ENCODE results near the gene OR51B4. TPM values are rescaled to one million over a fixed set of nuclear protein-coding genes. Genes with fewer than 3 reads are reported as not detected.

Gene OR51B4
- not detected in 2 replicates for total RNA-seq (2014; rRNA removed; shearing (Covaris generic))
- polyA plus RNA-seq (2016; fragmentation: Nextera tagmentation; extraction: Ambion mirVana): not detected in 2 replicates

- Histone ChIP-seq H3K9me2 (ENCODE audit: insufficient read depth) (no peaks in the 10 kb centered on the region), H3K4me1 (ENCODE audit: insufficient read depth) (peaks cover 28% of the 10 kb centered on the region), H3K4me2 (ENCODE audit: unreplicated experiment) (no peak within 1 kb of the TSS), H4K20me1 (ENCODE audit: insufficient read depth) (no peaks in the 10 kb centered on the region), H3K9ac (no peak within 1 kb of the TSS), H2AFZ (no peak within 1 kb of the TSS), H3K9me3 (ENCODE audit: low read depth) (no peaks in the 10 kb centered on the region), H3K27me3 (replicated peaks; ENCODE audit: insufficient read depth) (no peaks in the 10 kb centered on the region), H3K27ac (no peak within 1 kb of the TSS), H3F3A (ENCODE audit: insufficient read depth) (0 out of 2 replicates have a peak, but pooled peaks cover 20% of the 10 kb centered on the region), H3K4me3 (no peak within 1 kb of the TSS), H3K36me3 (ENCODE audit: low read depth) (no peaks in the 10 kb centered on the region), H3K79me2 (ENCODE audit: insufficient read depth) (no peaks in the 10 kb centered on the region)
- TF ChIP-seq EZH2phosphoT487 (IDR thresholded peaks at IDR 0.05; ENCODE audit: insufficient read depth, low read depth) (no peak), EZH2 (IDR thresholded peaks at IDR 0.05; ENCODE audit: insufficient read depth, poor library complexity, severe bottlenecking) (no peak)
- in situ Hi-C loops (cut with MboI): no loop called here
- DNase-seq: no peak
- WGBS, 2 experiments (ENCODE audit: low coverage in 1 of 2, low lambda C conversion rate in 2 of 2, missing lambda C conversion rate in 2 of 2): 78 to 79% methylated on average over 2 of the region's 2 CpGs
Observed at GRCh38 chr11:5301846-5302245, at the start of gene OR51B4. OR51B4 (minus strand) TSS chr11:5301946; CDS start chr11:5301946, 0 bp downstream.

DNA sequence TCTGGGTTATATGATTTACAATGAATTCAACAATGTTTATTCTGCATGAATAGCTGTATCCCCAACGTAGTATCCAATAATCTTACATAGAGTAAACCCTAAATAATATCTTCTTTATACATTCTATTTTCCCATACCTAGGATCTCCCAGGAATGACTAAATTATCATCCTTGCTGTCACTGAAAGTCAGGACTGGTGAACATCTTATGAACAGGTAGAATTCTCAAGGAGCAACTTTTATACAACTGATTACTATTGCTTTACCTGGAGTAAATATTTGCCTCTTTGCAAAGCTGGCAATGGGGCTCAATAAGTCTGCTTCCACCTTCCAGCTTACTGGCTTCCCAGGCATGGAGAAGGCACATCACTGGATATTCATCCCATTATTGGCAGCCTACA, 49.5 kb upstream of the OR51B4 start, which contains the start of gene OR51B6:
Gene OR51B6 (plus strand): TSS at position 301 of the 400 bp plus-strand sequence. CDS start 0 bp downstream, at position 301.
- H3K79me2 ChIP-seq (ENCODE audit: insufficient read depth): no peaks in the 10 kb centered on the region
- H3K27ac ChIP-seq: no peak within 1 kb of the TSS
- H3F3A ChIP-seq (ENCODE audit: insufficient read depth): no peaks in the 10 kb centered on the region
- no peaks in the 10 kb centered on the region for H3K4me1 ChIP-seq (ENCODE audit: insufficient read depth)
- H3K4me2 ChIP-seq (ENCODE audit: unreplicated experiment): no peak within 1 kb of the TSS
- 23 to 40% methylated on average over 1 of the region's 1 CpG for WGBS, 2 experiments (ENCODE audit: low coverage in 1 of 2, low lambda C conversion rate in 2 of 2, missing lambda C conversion rate in 2 of 2)
- H3K9ac ChIP-seq: no peak within 1 kb of the TSS
- H4K20me1 ChIP-seq (ENCODE audit: insufficient read depth): no peaks in the 10 kb centered on the region
- H3K4me3 ChIP-seq: no peak within 1 kb of the TSS
- DNase-seq: no peak
- no peak for TF ChIP-seq EZH2phosphoT487 (IDR thresholded peaks at IDR 0.05; ENCODE audit: insufficient read depth, low read depth)
- TF ChIP-seq EZH2 (IDR thresholded peaks at IDR 0.05; ENCODE audit: insufficient read depth, poor library complexity, severe bottlenecking): no peak
- in situ Hi-C loops (cut with MboI): no loop called here
- no peaks in the 10 kb centered on the region for H3K9me2 ChIP-seq (ENCODE audit: insufficient read depth)
- H2AFZ ChIP-seq: no peak within 1 kb of the TSS
- H3K9me3 ChIP-seq (ENCODE audit: low read depth): no peaks in the 10 kb centered on the region
- no peaks in the 10 kb centered on the region for H3K27me3 ChIP-seq (replicated peaks; ENCODE audit: insufficient read depth)
- H3K36me3 ChIP-seq (ENCODE audit: low read depth): no peaks in the 10 kb centered on the region

- Histone ChIP-seq H3K36me3 (ENCODE audit: low read depth) (no peaks in the 10 kb centered on the region), H3K4me3 (no peak overlapping the region), H3K4me2 (ENCODE audit: unreplicated experiment) (no peak overlapping the region), H3K79me2 (ENCODE audit: insufficient read depth) (no peaks in the 10 kb centered on the region), H3K27ac (no peak overlapping the region), H2AFZ (no peak overlapping the region), H3K9ac (no peak overlapping the region), H3K27me3 (replicated peaks; ENCODE audit: insufficient read depth) (no peaks in the 10 kb centered on the region), H3K4me1 (ENCODE audit: insufficient read depth) (no peaks in the 10 kb centered on the region), H3K9me3 (ENCODE audit: low read depth) (no peaks in the 10 kb centered on the region), H3K9me2 (ENCODE audit: insufficient read depth) (peaks cover 3% of the 10 kb centered on the region; the same call in 1 of the 2 replicates), H3F3A (ENCODE audit: insufficient read depth) (no peaks in the 10 kb centered on the region), H4K20me1 (ENCODE audit: insufficient read depth) (no peaks in the 10 kb centered on the region)
- 44 to 55% methylated on average over 1 of the region's 1 CpG for WGBS, 2 experiments (ENCODE audit: low coverage in 1 of 2, low lambda C conversion rate in 2 of 2, missing lambda C conversion rate in 2 of 2)
- TF ChIP-seq EZH2phosphoT487 (IDR thresholded peaks at IDR 0.05; ENCODE audit: insufficient read depth, low read depth) (no peak), EZH2 (IDR thresholded peaks at IDR 0.05; ENCODE audit: insufficient read depth, poor library complexity, severe bottlenecking) (no peak)
- in situ Hi-C loops (cut with MboI): no loop called here
- DNase-seq: no peak
Observed at GRCh38 chr11:5349550-5349949, 47.8 kb upstream of the OR51B4 start.

DNA sequence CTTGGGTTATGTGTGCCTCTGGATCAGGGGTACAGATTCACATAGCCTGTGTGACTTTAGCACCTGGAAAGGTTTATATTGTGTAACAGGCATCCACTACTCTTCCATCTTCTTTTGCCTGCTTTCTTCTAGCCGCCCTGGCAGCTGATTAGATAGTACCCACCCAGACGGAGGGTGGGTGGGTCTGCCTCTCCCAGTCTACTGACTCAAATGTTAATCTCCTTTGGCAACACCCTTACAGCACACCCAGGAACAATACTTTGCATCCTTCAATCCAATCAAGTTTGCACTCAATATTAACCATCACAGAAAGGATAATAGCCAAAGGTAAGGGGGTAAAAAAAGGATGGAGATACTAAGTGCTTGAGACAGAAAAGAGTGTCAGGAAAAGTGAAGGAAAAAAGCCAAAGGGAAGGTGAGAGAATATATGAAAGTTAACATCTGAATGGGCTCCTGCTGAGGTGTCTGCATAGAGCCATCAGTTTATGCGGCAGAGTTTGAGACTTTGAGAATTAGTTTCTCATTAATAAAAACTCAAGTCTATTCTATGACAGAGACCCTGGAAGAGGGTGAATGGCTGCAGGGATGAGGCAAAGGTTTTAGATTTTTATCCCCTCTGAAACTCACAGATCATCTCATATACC, 46.9 kb upstream of the OR51B4 start:
- H3K9ac ChIP-seq: no peak overlapping the region
- H3K36me3 ChIP-seq (ENCODE audit: low read depth): no peaks in the 10 kb centered on the region
- H3K79me2 ChIP-seq (ENCODE audit: insufficient read depth): no peaks in the 10 kb centered on the region
- in situ Hi-C loops (cut with MboI): no loop called here
- TF ChIP-seq EZH2phosphoT487 (IDR thresholded peaks at IDR 0.05; ENCODE audit: insufficient read depth, low read depth): no peak
- no peak for TF ChIP-seq EZH2 (IDR thresholded peaks at IDR 0.05; ENCODE audit: insufficient read depth, poor library complexity, severe bottlenecking)
- no peak overlapping the region for H2AFZ ChIP-seq
- no peaks in the 10 kb centered on the region for H3K27me3 ChIP-seq (replicated peaks; ENCODE audit: insufficient read depth)
- no peak overlapping the region for H3K27ac ChIP-seq
- no peaks in the 10 kb centered on the region for H4K20me1 ChIP-seq (ENCODE audit: insufficient read depth)
- no peak overlapping the region for H3K4me3 ChIP-seq
- H3K4me2 ChIP-seq (ENCODE audit: unreplicated experiment): no peak overlapping the region
- 29 to 35% methylated on average over 3 of the region's 3 CpGs for WGBS, 2 experiments (ENCODE audit: low coverage in 1 of 2, low lambda C conversion rate in 2 of 2, missing lambda C conversion rate in 2 of 2)
- no peak for DNase-seq
- H3K9me3 ChIP-seq (ENCODE audit: low read depth): no peaks in the 10 kb centered on the region
- peaks cover 3% of the 10 kb centered on the region; the same call in 1 of the 2 replicates for H3K9me2 ChIP-seq (ENCODE audit: insufficient read depth)
- peaks cover 1% of the 10 kb centered on the region for H3K4me1 ChIP-seq (ENCODE audit: insufficient read depth)
- no peaks in the 10 kb centered on the region for H3F3A ChIP-seq (ENCODE audit: insufficient read depth)

All from GM23248 (cell line).